ENCODE data around the gene PUS1.
A peak's percentile ranks its signal among the peaks of the same experiment; 100 is the strongest.
"Not testable (repeated sequence)": the region's sequence is repeated elsewhere in the genome, so short reads cannot be mapped to it uniquely, and the experiment has no call there.

PUS1 gene

DNA sequence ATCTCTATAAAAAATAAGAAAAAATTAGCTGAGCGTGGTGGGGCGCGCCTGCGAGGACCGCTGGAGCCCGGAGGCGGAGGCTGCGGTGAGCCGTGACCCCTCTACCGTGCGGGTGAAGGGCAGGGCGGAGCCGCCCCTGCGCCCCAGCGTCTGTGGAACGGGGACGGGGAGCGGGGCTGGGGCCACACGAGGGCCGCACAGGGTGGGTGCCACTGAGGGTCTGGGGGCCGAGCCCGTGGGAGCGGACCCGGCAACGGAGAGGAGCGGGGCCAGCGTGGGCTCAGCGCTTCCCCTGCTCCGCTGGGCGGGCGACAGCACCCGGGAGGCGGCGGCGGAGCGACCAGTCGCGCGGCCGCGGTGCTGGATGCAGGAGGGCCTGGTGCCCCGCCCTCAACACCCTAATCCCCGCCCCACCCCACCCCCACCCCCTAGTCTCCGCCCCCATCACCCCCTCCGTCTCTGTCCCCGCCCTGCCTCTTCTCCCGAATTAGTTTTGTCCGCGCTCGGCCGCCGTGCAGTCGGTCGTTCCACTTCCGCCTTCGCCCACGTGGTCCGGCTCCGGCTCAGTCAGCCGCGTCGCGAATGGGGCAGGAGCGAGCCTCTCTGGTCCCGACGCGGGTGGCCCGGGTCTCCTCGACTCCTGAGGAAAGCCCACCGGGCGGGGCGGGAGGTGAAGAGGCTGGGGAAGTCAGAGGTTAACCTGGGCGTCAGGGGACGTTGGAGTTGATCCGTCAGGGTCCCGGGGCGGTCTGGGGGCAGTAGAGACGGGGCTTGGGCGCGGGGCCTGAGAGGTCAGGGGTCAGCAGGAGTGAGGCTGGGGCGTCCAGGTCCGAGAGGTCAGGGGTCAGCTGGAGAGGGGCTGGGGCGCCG is at the start of gene PUS1:
Gene PUS1, plus strand, starts transcription at position 566 of the 870 bp plus-strand sequence. CDS start 447 bp downstream, outside the sequence.
- ChIA-PET CTCF (interaction anchor here (0.6 to 1.4 kb wide), 4 partner anchors 16 to 100 kb away, joined by 3 read pairs; partner anchors contain the start of gene MMP17), POLR2A (interaction anchor here (0.7 to 1.1 kb wide), 3 partner anchors 21 to 56 kb away, joined by 3 read pairs; partner anchors contain the start of gene EP400)
- H3K4me3 ChIP-seq (ENCODE audit: low read depth, low read length) = peak within 1 kb of the TSS; percentile 89

DNA sequence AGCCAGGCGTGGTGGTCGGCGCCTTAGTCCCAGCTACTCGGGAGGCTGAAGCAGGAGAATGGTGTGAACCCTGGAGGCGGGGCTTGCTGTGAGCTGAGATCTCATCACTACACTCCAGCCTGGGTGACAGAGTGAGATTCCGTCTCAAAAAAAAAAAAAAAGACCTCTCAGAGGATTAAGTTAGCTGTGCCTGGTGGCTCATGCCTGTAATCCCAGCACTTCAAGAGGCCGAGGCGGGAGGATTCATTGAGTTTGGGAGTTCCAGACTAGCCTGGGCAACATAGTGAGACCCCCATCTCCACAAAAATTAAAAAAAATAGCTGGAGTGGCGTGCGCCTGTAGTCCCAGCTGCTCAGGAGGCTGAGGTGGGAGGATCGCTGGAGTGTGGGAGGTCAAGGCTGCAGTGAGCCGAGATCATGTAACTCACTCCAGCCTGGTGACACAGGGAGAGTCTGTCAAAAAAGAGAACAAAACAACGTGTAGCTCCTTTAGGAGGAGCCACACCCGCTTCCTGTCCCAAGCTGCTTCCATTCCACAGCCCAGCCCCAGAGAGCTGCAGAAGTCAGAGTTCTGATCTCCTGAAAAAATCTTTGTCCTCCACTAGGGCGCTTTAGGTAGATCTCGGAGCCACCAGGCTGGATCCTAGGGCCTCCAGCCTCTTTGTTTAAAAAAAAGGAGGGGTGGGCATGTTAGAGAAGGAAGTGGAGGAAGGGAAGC is 46.1 kb upstream of the PUS1 start:
- TF ChIP-seq, protein P1, sequence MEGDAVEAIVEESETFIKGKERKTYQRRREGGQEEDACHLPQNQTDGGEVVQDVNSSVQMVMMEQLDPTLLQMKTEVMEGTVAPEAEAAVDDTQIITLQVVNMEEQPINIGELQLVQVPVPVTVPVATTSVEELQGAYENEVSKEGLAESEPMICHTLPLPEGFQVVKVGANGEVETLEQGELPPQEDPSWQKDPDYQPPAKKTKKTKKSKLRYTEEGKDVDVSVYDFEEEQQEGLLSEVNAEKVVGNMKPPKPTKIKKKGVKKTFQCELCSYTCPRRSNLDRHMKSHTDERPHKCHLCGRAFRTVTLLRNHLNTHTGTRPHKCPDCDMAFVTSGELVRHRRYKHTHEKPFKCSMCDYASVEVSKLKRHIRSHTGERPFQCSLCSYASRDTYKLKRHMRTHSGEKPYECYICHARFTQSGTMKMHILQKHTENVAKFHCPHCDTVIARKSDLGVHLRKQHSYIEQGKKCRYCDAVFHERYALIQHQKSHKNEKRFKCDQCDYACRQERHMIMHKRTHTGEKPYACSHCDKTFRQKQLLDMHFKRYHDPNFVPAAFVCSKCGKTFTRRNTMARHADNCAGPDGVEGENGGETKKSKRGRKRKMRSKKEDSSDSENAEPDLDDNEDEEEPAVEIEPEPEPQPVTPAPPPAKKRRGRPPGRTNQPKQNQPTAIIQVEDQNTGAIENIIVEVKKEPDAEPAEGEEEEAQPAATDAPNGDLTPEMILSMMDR (IDR thresholded peaks at IDR 0.05; ENCODE audit: insufficient read depth, low read length, missing control alignments) = no peak
- H3K4me3 ChIP-seq (ENCODE audit: low read depth, low read length) = no peak overlapping the region
- ChIA-PET CTCF (interaction anchor here (1.3 kb wide), 1 partner anchor 15 kb away, joined by 4 read pairs; no protein-coding TSS in a partner anchor), POLR2A (no interaction called here)
- DNase-seq (ENCODE audit: low read depth, low spot score) = no peak

More for the DNA sequence above, at the start of gene PUS1:
- TF ChIP-seq, protein P1 (IDR thresholded peaks at IDR 0.05; ENCODE audit: insufficient read depth, low read length, missing control alignments) = no peak
- DNase-seq (ENCODE audit: low read depth, low spot score) = peak; percentile 55

DNA sequence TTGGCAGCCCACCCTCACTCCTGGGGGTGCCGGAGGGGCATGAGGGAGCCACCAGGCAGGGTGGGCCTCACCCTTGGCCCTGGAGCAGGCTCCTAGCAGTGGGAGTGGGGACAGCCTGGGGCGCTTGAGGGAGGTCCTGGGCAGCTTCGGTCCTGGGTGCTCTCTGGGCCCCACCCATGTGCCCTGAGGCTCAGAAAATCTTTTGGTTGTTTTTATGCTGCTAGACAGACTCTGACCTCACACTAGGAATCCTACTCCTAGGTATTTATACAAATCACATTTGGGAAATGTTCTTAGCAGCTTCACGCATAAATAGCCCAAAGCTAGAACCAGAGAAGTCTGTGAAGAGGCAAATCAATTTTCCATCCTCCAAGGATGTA is 45.6 kb upstream of the PUS1 start:
- TF ChIP-seq, protein P1 (IDR thresholded peaks at IDR 0.05; ENCODE audit: insufficient read depth, low read length, missing control alignments) = no peak
- CTCF ChIA-PET = no interaction called here
- POLR2A ChIA-PET = no interaction called here
- DNase-seq (ENCODE audit: low read depth, low spot score) = no peak
- no peak overlapping the region for H3K4me3 ChIP-seq (ENCODE audit: low read depth, low read length)

DNA sequence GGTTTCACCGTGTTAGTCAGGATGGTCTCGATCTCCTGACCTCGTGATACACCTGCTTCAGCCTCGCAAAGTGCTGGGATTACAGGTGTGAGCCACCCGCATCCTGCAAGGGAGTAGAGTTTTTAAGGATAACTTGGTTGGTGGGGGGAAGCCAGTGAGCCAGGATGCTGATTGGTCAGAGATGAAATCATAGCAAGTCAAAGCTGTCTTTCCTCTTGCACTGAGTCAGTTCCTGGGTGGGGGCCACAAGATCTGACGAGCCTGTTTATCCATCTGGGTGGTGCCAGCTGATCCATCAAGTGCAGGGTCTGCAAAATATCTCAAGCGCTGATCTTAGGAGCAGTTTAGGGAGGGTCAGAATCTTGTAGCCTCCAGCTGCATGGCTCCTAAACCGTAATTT is 44.0 kb upstream of the PUS1 start:
- CTCF ChIA-PET; H3K4me3 ChIP-seq (ENCODE audit: low read depth, low read length); DNase-seq (ENCODE audit: low read depth, low spot score); POLR2A ChIA-PET: not testable (repeated sequence)

DNA sequence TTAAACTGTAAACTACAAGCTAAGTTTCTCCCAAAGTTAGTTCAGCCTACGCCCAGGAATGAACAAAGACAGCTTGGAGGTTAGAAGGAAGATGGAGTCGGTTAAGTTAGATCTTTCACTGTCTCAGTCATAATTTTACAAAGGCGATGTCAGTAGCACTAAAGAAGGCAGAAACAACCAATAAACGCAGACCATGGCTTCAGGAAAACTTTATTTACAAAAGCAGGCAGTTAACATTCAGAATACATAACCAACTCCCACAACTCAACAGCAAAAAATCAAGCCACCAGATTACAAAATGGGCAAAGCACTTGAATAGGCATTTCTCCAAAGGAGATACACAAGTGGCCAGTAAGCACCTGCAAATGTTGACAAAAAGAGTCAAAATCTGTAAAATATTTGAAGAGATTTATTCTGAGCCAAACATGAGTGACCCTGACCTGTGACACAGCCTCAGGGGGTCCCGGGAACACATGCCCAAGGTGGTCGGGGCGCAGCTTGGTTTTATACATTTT is 43.5 kb upstream of the PUS1 start:
- DNase-seq (ENCODE audit: low read depth, low spot score) = no peak
- POLR2A ChIA-PET = no interaction called here
- TF ChIP-seq, protein P1 (IDR thresholded peaks at IDR 0.05; ENCODE audit: insufficient read depth, low read length, missing control alignments) = no peak
- CTCF ChIA-PET = no interaction called here
- H3K4me3 ChIP-seq (ENCODE audit: low read depth, low read length) = no peak overlapping the region

DNA sequence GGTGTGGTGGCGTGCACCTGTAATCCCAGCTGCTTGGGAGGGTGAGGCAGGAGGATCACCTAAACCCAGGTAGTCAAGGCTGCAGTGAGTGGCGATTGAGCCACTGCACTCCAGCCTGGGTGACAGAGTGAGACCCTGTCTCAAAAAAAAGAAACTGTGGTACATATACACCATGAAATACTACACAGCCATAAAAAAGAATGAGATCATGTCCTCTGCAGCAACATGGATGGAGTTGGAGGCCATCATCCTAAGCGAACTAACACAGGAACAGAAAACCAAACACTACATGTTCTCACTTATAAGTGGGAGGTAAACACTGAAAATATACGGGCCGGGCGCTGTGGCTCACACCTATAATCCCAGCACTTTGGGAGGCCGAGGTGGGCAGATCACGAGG is 37.4 kb upstream of the PUS1 start:
- DNase-seq (ENCODE audit: low read depth, low spot score); CTCF ChIA-PET; H3K4me3 ChIP-seq (ENCODE audit: low read depth, low read length); POLR2A ChIA-PET: not testable (repeated sequence)

Measured in AG04449 (cell line).